Endothelial cell of umbilical vein (primary cell): ENCODE measurements around the gene CELSR3.

Source experiments
- CTCF ChIP-seq, 2 donors: IDR thresholded peaks; 1 replicate in 1 of 2; 2 replicates in 1 of 2; pipeline ENCODE4 v1.5.1; 2011; ENCODE audit warnings: low read length in 2 of 2, mild to moderate bottlenecking in 2 of 2, moderate library complexity in 2 of 2, control low read depth in 1 of 2, inconsistent platforms in 1 of 2, low read depth in 1 of 2; ENCODE audit not compliant: insufficient read depth in 1 of 2; ENCODE audit errors: extremely low read depth in 1 of 2
- EZH2 ChIP-seq: IDR thresholded peaks from 2 replicates; pipeline ENCODE4 v1.6.1; 2012; ENCODE audit warnings: borderline replicate concordance, low read depth, mild to moderate bottlenecking, moderate library complexity, low read length, inconsistent platforms; ENCODE audit not compliant: severe bottlenecking
- FOS ChIP-seq: IDR thresholded peaks from 2 replicates; pipeline ENCODE4 v1.6.1; 2011; ENCODE audit warnings: mild to moderate bottlenecking, low read length, moderate library complexity, borderline replicate concordance; ENCODE audit not compliant: insufficient read depth
- GATA2 ChIP-seq: IDR thresholded peaks from 2 replicates; pipeline ENCODE4 v1.7.0; 2011; ENCODE audit warnings: low read depth, mild to moderate bottlenecking, moderate library complexity, mixed read lengths, low read length; ENCODE audit not compliant: insufficient read length, insufficient read depth
- JUN ChIP-seq: IDR thresholded peaks from 2 replicates; pipeline ENCODE4 v1.6.1; 2011; ENCODE audit warnings: borderline replicate concordance, low read depth; ENCODE audit not compliant: insufficient read length, insufficient read depth
- MAX ChIP-seq: IDR thresholded peaks from 2 replicates; pipeline ENCODE4 v1.6.1; 2011; ENCODE audit not compliant: insufficient read depth, insufficient read length
- MYC ChIP-seq: IDR thresholded peaks from one replicate; pipeline ENCODE4 v1.6.1; 2011; ENCODE audit warnings: mild to moderate bottlenecking, low read depth, low read length
- POLR2A ChIP-seq: IDR thresholded peaks from 2 replicates; pipeline ENCODE4 v1.6.1; 2012; ENCODE audit warnings: low read depth, mild to moderate bottlenecking, control low read depth, low read length
- POLR2AphosphoS5 ChIP-seq: IDR thresholded peaks from 2 replicates; pipeline ENCODE4 v1.6.1; 2012; ENCODE audit warnings: low read depth, mild to moderate bottlenecking, control low read depth, low read length, moderate library complexity; ENCODE audit not compliant: insufficient read depth

GRCh38 chr3:48678566-48679380, 16.1 kb upstream of the CELSR3 start:
- no peak for TF ChIP-seq CTCF (IDR thresholded peaks at IDR 0.05; ENCODE audit: extremely low read depth in 1 of 2, insufficient read depth in 1 of 2, low read depth in 1 of 2, low read length in 2 of 2)
- TF ChIP-seq POLR2A = no peak
- TF ChIP-seq MAX = no peak
- no peak for TF ChIP-seq EZH2
- no peak for TF ChIP-seq FOS
- TF ChIP-seq POLR2AphosphoS5 = no peak
- no peak for TF ChIP-seq GATA2
- no peak for TF ChIP-seq MYC
- no peak for TF ChIP-seq JUN
